ENCODE results near the gene CDC42EP4.
A peak's percentile ranks its signal among the peaks of the same experiment; 100 is the strongest.

CDC42EP4 gene

DNA sequence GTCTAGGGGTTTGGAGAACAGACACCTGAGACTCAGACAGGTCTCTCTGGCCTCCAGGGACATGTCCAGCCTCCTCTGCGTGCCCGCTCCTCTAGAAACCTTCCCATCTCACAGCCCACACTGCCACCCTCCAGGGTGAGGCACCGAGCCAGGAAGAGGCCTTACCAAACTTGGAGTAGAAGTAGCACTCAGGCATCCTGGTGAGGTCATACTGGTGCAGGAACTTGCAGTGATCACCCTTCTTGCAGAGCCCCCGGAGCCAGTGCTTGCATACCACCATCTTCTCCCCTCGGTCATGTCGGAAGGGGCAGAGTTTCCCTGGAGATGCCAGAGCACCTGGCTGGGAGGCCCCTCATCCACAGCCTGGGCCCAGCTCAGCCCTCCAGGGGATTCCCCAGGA is 54.3 kb downstream of the CDC42EP4 start:
- DNase-seq: no peak

DNA sequence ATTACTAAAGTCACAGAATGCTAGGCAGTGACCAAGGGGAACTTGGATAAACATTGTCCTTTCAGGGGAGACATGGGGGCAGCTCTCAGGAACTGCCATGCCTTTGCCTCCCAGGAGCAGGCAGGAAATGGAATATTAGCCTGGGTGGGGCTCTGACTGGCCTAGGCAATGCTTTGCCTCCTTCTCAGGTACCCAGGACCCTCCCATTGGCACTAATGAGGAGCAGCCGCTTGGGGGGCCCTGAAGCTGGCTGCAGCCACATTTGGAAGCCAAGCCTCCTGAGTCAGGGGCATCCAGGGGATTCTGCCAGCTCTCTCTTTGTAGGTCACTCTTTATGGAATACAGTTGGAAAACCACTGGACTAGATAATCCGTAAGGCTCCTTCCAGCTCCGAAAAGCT is 55.6 kb downstream of the CDC42EP4 start:
- DNase-seq: no peak

DNA sequence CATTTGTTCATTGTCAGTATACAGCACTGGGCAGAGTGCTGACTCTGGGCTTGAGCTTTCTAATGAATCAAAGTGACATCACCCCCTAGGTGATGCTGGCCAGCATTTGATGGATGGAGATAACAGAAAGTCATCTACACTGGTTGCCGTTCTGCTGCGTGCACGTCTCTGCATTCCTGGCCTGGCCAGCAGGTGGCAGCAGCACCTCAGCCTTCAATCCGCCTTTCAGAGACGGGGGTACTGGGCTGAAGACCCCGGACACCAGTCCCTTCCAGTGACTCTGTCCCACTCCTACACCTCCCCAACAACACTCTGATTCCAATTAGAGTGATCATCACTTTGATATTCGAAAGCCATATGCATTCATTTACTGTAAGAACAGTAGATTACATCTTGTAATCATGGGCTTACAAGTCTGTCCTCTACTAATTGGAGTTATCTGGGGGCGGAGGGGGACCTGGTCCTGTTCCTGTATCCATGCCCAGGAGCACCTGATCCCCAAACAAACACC is 56.1 kb downstream of the CDC42EP4 start:
- DNase-seq: peak in 41 of 56 donors; percentile 9 to 75 (median 40)

DNA sequence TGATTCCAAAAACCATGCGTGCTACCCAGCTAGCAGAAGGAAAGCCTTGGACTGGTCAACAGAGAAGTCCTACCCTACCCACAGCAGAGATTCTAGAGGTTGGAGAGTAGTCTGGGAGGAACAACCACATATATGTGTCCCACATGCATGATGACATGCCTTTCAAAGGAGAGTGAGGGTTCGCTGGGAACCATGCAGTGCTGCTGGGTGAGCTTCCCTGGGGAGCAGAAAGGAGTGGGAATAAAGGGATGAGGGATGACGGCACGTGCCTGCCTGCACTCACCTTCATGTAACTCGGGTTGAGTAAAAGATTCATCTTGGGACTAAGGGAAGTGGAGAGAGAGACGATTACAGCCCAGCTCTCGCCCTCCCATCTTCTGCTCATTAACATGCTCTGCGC is 59.9 kb downstream of the CDC42EP4 start:
- no peak for DNase-seq

DNA sequence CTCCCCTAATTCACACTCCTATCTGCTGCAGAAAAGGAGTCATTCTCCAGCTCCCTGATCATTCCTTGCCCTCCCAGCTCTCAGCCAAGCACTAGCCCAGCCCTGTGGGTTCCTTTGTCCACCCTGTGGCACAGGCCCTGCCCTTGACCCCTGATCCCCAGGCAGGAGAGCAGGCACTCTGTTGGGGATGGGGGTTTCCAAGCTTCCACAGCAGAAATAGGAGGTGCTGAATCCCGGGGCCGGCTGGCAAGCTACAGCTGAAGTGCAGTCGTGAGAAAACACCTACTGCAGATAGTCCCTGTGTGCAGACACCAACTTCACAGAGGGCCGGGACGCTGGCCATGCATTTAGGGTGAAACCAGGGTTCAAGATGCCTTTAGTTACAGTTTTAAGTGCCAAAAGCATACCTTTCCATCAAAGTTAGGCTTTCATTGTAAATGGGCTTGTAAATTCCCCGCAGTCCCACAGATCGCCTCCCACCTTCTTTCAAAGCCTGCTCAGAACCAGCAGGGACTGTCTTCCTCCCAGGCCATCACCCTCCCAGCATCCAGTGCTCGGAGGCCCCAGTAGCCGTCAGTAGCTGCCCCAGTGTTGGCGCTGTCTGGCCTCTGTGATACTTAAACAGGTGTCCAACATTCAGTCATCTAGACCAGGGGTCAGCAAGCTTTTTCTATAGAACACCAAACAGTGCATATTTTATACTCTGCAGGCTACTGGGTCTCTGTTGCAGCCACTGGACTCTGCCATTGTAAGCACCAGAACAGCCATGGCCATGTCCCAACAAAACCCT is 60.8 kb downstream of the CDC42EP4 start:
- no peak for DNase-seq

DNA sequence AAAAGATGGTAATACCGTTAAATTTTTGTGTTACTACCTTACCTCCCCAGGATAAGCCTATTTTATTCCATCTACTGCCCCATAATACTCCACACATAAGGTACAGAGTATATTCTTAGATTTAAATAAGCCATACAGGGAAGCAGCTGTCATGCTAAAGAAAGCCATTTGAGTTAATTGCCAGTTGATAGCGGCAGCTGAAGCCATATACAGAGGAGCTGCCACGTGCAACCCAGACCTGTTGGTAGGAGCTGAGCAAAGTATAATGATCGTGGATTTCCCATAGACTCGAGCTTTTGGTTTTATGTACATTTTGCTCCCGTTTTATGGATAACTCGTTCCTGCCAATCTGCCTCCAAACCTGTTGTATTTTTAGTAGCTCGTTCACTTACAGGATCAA is 62.1 kb downstream of the CDC42EP4 start:
- no peak for DNase-seq

DNA sequence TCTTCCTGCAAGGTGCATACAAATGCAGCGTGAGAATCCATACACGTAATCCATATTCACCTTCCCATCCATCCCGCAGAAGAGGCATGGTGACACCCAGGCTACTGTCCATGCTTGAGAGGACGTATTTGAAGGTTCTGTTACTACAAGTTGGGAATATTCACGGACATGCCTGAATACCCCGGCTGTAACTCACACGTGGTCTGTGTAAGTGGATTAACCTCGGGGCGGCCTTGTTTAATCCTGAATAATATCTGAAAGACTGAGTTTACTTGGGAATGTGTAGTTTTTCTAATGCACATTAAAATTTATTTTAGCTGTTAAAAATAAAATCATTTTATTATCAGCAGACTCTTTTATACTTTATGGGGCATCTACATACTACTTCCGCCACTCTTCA is 63.3 kb downstream of the CDC42EP4 start:
- DNase-seq: no peak

DNA sequence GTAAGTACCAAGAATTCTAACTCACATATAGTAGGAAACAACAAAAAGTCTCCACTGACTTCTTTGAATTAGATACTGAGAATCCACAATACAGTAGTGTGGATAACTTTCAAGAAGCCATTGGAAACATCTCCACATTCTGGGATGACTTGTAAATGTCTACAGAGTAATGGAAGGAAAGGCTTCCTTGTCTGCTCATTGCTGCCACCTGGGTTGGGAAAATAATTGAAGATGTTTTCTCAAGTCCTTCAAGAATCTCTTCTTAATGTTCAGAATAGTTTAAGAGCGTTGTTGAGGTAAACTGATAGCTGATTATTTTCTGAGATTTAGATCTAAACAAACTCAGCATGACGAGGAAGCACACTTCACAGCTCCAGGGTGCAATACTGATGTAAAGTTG is 64.1 kb downstream of the CDC42EP4 start:
- no peak for DNase-seq

DNA sequence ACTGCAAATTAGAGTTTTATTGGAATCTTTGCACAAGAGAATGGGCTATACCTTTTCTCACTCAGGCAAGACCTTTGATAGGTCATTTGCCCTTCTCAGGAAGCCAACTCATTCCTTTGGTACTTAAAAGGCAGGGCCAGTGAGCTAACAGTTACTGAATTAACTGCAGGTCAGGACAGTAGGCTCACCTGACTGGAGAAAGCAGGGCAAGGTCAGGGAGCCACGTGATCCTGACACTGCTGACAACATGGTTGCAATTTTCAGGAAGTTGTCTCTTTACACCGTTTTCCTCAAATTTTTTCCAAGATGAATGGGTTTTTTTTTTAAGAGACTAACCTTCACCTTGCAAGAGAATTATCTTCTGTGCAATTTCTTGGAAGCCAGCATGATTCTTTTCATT is 71.2 kb downstream of the CDC42EP4 start:
- DNase-seq: no peak

DNA sequence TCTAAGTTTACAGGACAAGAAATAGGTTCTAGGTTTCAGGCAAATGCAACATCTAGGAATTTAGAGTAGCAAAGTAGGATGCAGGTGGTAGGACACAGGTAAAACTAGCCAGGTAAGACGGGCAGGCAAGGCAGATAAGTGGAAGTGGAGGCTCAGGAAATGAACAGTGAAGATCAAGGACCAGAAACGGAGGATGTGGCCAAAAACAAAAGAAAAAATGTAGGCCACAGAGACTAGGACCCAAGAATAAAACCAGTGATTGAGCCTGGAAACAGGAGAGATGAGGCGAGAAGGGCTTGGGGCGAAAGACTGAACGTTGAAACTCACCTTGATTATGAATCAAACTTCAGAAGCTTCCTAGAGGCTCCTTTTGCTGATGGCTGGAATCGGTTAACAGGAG is 74.1 kb downstream of the CDC42EP4 start:
- DNase-seq: no peak

DNA sequence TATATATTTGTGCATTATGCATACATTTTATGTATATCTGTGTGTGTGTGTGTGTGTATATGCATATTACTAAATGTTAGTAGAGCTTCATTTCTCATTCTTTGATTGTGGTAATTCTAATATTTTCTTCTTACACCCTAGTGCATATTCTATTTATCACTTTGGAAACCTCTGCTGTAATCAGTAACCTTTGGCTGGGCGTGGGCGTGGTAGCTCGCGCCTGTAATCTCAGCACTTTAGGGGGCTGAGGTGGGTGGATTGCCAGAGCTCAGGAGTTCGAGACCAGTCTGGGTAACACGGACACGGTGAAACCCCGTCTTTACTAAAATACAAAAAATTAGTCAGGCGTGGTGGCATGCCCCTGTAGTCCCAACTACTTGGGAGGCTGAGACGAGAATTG is 77.1 kb downstream of the CDC42EP4 start:
- no peak for DNase-seq

Measured in nucleus accumbens (tissue), 56 donors.